Measurements from ENCODE around the gene IL1RL1.

IL1RL1 gene

GRCh38 chr2:102334486-102334885 lies 23.1 kb downstream of the IL1RL1 start:
- no peak for DNase-seq (ENCODE audit: extremely low read depth in 1 of 2, low read depth in 1 of 2)

- DNase-seq (ENCODE audit: extremely low read depth in 1 of 2, low read depth in 1 of 2): no peak
These were observed 24.6 kb downstream of the IL1RL1 start for GRCh38 chr2:102335871-102336366.

DNA sequence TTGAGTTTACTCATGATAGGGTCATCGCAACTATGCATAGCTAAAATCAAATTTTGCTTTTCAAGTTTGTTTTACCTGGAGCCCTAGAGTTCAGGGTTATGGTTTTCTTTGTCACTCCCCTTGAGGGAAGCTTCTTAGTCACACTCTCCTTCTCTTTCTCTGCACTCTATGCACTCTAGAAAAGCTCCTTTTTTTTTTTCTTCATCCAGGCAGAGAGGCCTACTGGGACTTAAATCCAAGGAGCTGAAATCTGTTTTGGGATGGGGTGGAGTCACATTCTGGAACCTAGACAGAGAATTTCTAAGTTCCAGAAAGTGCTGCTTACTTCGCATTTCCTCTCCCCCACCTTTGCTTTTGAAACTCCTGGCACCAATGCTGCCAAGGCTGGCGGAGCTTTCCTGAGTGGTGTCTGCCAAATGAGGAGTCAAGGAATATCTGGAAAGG lies 25.2 kb downstream of the IL1RL1 start:
- no peak for DNase-seq (ENCODE audit: extremely low read depth in 1 of 2, low read depth in 1 of 2)

DNA sequence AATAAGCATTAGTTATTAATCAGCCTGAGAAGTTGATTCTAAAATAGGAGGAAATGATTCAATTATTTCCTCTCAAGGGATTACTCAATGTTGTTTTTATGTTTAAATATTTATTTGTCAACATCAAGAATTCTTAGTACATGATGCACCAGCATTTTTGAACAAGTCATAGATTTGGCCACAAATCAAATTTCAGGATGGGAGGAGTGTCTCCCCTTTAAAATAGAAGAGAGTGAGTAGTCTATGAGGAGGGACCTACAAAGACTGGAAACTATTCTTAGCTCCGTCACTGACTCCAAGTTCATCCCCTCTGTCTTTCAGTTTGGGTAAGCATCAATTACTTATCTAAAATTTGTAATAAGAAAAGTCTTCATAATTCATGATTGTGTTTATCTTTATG lies 25.6 kb downstream of the IL1RL1 start:
- DNase-seq (ENCODE audit: extremely low read depth in 1 of 2, low read depth in 1 of 2): no peak

DNA sequence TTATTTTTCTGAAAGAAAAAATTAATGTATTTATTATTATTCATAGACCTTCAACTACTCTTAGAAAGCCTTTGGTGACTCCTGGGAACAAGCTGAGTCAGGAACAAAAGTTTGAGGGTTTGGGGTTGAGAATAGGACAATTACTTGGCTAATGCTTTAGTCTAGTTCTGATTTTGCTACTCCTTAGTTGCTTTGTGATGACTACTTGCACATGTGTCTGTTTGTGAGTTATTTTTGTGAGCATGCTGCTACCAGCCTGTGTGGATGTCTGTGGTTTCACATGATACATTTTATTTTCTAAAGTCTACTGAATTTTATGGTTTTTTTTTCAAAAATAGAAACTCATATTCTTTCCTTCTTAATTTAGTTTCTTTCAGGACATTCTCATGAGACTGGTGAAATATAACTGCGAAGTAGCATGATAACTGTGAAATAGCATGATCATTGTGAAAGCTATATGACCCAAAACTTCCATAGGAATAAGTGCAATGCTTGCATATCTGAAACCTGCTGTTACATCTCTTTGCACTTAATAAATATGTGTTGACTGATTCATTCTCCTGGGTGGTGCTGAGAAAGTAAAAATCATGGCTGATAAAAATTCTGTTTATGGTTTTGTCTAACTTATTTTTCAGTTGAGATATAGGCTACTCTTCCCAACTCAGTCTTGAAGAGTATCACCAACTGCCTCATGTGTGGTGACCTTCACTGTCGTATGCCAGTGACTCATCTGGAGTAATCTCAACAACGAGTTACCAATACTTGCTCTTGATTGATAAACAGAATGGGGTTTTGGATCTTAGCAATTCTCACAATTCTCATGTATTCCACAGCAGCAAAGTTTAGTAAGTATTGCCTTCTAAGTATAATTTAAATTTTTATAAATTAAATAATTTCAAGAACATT lies 26.4 kb downstream of the IL1RL1 start:
- no peak for DNase-seq (ENCODE audit: extremely low read depth in 1 of 2, low read depth in 1 of 2)

GRCh38 chr2:102340778-102341177 lies 29.4 kb downstream of the IL1RL1 start:
- DNase-seq (ENCODE audit: extremely low read depth in 1 of 2, low read depth in 1 of 2): no peak

- no peak for DNase-seq (ENCODE audit: extremely low read depth in 1 of 2, low read depth in 1 of 2)
These were observed 31.5 kb downstream of the IL1RL1 start for GRCh38 chr2:102342888-102343287.

DNA sequence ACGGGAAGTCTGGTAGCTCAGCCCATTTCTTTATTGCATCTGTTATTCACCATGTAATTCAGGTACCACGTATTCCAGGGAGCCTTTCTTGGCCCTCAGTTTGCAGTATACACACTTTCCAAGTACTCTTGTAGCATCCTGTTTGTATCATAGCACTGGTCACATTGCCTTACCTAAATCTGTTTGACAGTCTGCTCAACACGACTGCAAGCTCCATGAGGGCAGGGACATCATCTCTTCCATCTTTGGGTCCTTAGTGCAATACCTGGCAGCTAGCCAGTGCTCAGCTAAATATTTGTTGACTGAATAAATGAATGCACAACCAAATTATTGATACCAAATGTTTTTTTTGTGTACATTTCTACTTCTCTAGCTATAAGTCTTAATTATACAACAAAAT lies 33.0 kb downstream of the IL1RL1 start:
- no peak for DNase-seq (ENCODE audit: extremely low read depth in 1 of 2, low read depth in 1 of 2)

GRCh38 chr2:102345329-102345920 lies 34.1 kb downstream of the IL1RL1 start:
- DNase-seq (ENCODE audit: extremely low read depth in 1 of 2, low read depth in 1 of 2): no peak

- DNase-seq (ENCODE audit: extremely low read depth in 1 of 2, low read depth in 1 of 2): no peak
These were observed 35.2 kb downstream of the IL1RL1 start for GRCh38 chr2:102346381-102347130.

GRCh38 chr2:102350137-102350793 lies 38.9 kb downstream of the IL1RL1 start:
- no peak for DNase-seq (ENCODE audit: extremely low read depth in 1 of 2, low read depth in 1 of 2)

DNA sequence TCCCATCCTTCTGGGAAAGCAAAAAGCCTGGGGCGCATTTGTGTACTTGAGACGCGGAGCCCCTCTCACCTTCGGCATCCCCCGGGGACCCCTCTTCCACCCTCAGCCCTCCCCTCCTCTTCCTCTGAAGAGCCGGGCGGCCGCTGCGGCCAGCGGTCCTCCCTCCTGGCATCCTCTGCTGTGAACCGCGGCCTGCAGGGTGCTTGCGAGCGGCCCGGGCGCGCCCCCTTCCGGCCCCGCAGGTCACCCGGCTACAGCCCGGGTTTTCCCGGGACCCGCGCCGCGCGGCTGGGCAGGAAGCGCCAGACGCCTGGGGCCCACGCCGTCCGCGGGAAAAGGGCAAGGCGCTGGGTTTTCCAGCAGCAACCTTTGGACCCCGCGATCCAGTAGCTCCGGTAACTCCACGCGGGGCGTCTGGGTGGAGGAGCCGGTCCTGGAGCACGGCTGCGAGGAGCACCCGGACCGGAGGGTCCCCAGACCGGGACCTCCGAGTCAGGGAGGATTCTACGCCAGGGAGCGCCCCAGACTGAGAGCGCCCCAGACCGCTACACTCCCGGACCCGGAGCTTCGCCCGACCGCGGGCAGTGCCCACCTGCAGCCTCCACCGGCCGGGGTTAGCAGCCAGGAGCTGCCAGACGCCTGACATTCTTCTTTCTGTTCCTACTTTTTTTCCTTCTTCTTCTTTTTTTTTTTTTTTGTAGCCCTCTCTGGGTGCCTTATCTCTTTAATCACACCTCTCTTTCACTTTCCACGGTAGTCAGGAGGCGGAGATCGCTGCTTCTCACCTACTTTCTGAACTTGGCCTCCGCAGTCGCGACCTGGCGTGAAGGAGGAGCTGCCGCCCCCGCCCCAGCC lies 44.4 kb downstream of the IL1RL1 start, which contains the start of gene IL18R1:
Gene IL18R1, plus strand, starts transcription at position 271 of the 855 bp plus-strand sequence. CDS start 6,865 bp downstream, outside the sequence.
- peak in 1 of 2 donors; percentile 49 for DNase-seq (ENCODE audit: extremely low read depth in 1 of 2, low read depth in 1 of 2)

DNA sequence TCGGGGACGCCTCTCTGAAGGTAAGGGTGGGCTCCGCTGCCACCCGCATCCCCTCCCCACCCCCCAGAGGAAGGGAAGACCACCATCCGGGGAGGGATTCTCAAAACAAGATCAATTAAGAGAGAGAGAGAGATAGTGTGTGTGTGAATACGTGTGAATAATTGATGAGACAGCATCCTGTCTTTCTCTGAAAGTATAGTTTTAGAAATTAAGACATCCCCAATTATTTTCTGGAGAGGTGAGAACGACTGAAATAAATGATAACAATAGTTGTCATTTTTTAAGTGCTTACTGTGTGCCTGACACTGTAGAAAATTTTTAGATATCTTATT lies 45.0 kb downstream of the IL1RL1 start:
- no peak for DNase-seq (ENCODE audit: extremely low read depth in 1 of 2, low read depth in 1 of 2)

- DNase-seq (ENCODE audit: extremely low read depth in 1 of 2, low read depth in 1 of 2): no peak
These were observed 45.4 kb downstream of the IL1RL1 start for GRCh38 chr2:102356741-102357140.

- no peak for DNase-seq (ENCODE audit: extremely low read depth in 1 of 2, low read depth in 1 of 2)
These were observed 46.6 kb downstream of the IL1RL1 start for GRCh38 chr2:102357937-102358336.

GRCh38 chr2:102358496-102358895 lies 47.1 kb downstream of the IL1RL1 start:
- DNase-seq (ENCODE audit: extremely low read depth in 1 of 2, low read depth in 1 of 2): no peak

DNA sequence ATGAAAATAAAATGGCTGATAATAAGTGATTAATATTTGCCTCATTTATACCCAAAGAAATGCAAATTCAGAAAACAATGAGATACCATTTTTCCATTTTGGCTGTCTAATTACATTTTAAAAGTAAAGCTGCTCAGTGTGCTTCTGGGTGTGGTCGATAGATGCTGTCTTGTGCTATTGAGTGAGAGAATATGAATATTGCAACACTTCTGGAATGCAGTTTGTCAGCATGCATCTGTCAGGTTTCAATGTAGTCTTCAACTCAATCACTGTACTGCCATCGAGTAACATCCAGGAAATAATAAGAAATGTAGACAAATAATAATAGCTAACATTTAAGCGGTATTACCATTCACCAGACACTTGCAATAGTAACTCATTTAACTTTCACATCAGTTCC lies 48.2 kb downstream of the IL1RL1 start:
- DNase-seq (ENCODE audit: extremely low read depth in 1 of 2, low read depth in 1 of 2): no peak

DNA sequence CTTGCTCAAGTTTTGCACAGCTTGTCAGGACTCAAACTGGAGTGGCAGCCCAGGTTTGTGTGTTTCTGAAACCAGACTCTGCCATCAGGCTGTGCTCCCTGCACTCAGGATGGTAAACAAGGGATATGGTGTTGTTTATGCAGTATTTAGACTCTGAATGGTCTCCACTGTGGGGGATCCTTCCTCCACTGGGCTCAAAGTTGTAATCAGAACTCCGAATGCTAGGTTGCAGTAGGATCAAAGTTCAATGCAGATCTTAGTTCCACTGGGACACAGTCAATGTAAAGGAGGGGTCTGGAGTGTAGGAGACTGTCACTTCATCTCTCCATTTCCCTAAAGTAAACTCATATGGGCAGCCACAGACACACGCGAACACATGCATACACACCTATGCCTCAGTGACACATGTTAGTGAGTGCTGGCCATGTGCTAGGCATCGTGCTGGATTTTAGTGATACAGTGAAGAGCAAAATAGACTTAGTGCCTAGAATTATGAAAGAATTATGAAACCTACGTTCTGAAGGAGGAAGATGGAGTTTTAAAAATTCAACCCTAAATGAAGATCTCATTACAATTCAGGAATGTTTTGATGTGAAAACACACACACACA lies 50.4 kb downstream of the IL1RL1 start:
- DNase-seq (ENCODE audit: extremely low read depth in 1 of 2, low read depth in 1 of 2): no peak

- no peak for DNase-seq (ENCODE audit: extremely low read depth in 1 of 2, low read depth in 1 of 2)
These were observed 54.4 kb downstream of the IL1RL1 start for GRCh38 chr2:102365763-102366162.

All from activated CD8-positive, alpha-beta memory T cell treated with anti-CD3 and anti-CD28 coated beads for 1 hour (primary cell).